Right lobe of liver (tissue), 6 donors: ENCODE measurements around the gene MICALL1. TPM values are rescaled to one million over a fixed set of nuclear protein-coding genes. Genes with fewer than 3 reads are reported as not detected.

ENCODE experiments used
- ATAC-seq, 4 donors: fragments of 200-7000 bp; cut with Tn5 transposase; one replicate each; pipeline ENCODE4 v1.9.1; 2020; ENCODE audit warnings: mild to moderate bottlenecking in 4 of 4, moderate library complexity in 4 of 4
- DNase-seq, 3 donors: peaks; one replicate each; pipeline ENCODE4 v3.0.0-alpha.2; 2020
- H3K27ac ChIP-seq, 3 donors: fragments of 200-600 bp; one replicate each; pipeline ENCODE4 v1.8.0; 2022
- H3K27me3 ChIP-seq, 2 donors: fragments of 200-600 bp; one replicate each; pipeline ENCODE4 v1.8.0; 2022
- H3K36me3 ChIP-seq, 4 donors: fragments of 200-600 bp; sonication (generic) in 1 of 4; one replicate each; pipeline versions ENCODE4 v1.5.1 to v1.8.0; 2017 to 2022; ENCODE audit warnings: control low read depth in 1 of 4
- H3K4me1 ChIP-seq, 4 donors: fragments of 200-600 bp; sonication (generic) in 1 of 4; one replicate each; pipeline versions ENCODE4 v1.5.1 to v1.8.0; 2017 to 2022; ENCODE audit warnings: control low read depth in 1 of 4
- H3K4me3 ChIP-seq, 3 donors: fragments of 200-600 bp; one replicate each; pipeline ENCODE4 v1.8.0; 2022
- H3K9me3 ChIP-seq, 4 donors: fragments of 200-600 bp; sonication (generic) in 1 of 4; one replicate each; pipeline versions ENCODE4 v1.5.1 to v1.8.0; 2017 to 2022; ENCODE audit warnings: control low read depth in 1 of 4
- POLR2A ChIP-seq: fragments of 450-650 bp; IDR thresholded peaks from one replicate; pipeline ENCODE4 v1.6.1; 2017; ENCODE audit warnings: antibody characterized with exemption, mild to moderate bottlenecking
- WGBS: methylation state at CpG from one replicate; pipeline ENCODE4 v1.1.6; 2018; ENCODE audit warnings: low coverage, low lambda C conversion rate; ENCODE audit not compliant: insufficient coverage; ENCODE audit errors: missing lambda C conversion rate; 5-methylcytosine and 5-hydroxymethylcytosine counted together
- intact Hi-C, 2 donors: fragments of 100-400 bp; cut with DNase I; formaldehyde crosslinking; loops; one replicate each; pipeline versions ENCODE4 v1.11.2 to v1.14.1; 2022
- total RNA-seq, 6 experiments: library from RNA; depleted of rRNA in 2 of 6; stranded (reverse); fragments of >200 nt in 2 of 6; fragmentation: NEBNext Ultra II Directional in 3 of 6; extraction: Animal tissue kit (Norgen Biotek cat#: 25700) in 3 of 6; gene quantifications; one replicate each; pipeline versions ENCODE4 v1.1.0 to v1.2.4, GENCODE V29; 2016 to 2023
- TF ChIP-seq, protein P1 (sequence below), 4 donors: fragments of 200-600 bp in 3 of 4; fragments of 450-650 bp in 1 of 4; IDR thresholded peaks; one replicate each; pipeline versions ENCODE4 v1.5.1 to v1.8.0; 2016 to 2022; ENCODE audit warnings: antibody characterized with exemption in 4 of 4, mild to moderate bottlenecking in 2 of 4
- donor health status: DM: no; HTN: yes; CAD: no.
- donor health status: DM: no; HTN: no; CAD: no.
- donor health status: DM: no; HTN: no; CAD: no.
- donor health status: DM: no; HTN: yes; CAD: no.
- donor health status: DM: no; HTN: yes; CAD: no.

MICALL1 gene
- total RNA-seq, 6 experiments from 2014 or later = 6.5 to 19.0 (median 10.3) TPM

GRCh38 chr22:37894939-37895670 is 11.0 kb upstream of the MICALL1 start:
- Histone ChIP-seq H3K27me3 (no peaks in the 10 kb centered on the region), H3K9me3 (no peaks in the 10 kb centered on the region), H3K4me3 (no peak overlapping the region), H3K27ac (peak overlapping the region in 1 of 3 donors; percentile 47), H3K36me3 (peaks cover 0 to 12% (median 2%) of the 10 kb centered on the region in 4 donors), H3K4me1 (peaks cover 0 to 17% (median 0%) of the 10 kb centered on the region in 4 donors)
- WGBS = 84% methylated on average over 3 of the region's 8 CpGs
- intact Hi-C loops = no loop called here
- DNase-seq (no peak), ATAC-seq (peak in 2 of 4 donors; percentile 7 to 18)
- no peak for TF ChIP-seq POLR2A
- TF ChIP-seq, protein P1, sequence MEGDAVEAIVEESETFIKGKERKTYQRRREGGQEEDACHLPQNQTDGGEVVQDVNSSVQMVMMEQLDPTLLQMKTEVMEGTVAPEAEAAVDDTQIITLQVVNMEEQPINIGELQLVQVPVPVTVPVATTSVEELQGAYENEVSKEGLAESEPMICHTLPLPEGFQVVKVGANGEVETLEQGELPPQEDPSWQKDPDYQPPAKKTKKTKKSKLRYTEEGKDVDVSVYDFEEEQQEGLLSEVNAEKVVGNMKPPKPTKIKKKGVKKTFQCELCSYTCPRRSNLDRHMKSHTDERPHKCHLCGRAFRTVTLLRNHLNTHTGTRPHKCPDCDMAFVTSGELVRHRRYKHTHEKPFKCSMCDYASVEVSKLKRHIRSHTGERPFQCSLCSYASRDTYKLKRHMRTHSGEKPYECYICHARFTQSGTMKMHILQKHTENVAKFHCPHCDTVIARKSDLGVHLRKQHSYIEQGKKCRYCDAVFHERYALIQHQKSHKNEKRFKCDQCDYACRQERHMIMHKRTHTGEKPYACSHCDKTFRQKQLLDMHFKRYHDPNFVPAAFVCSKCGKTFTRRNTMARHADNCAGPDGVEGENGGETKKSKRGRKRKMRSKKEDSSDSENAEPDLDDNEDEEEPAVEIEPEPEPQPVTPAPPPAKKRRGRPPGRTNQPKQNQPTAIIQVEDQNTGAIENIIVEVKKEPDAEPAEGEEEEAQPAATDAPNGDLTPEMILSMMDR (IDR thresholded peaks at IDR 0.05) = no peak

DNA sequence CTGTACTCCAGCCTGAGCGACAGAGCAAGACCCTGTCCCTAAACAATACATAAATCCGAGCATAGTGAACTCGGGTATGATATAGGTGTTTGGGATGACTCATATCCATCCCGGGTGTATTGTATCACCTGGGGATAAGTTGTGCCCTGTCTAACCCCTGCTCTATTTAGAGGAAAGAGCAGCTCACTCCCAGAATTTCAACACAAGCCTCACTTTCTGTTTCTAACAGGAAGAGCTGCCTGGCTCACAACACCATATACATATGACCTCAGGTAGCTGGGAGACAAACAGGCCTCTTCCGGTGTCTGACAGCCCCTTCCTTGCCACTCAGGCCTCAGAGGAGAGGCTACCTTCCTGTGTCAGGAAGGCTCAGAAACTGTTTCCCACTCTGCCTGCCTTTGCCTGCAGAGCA is 9.9 kb upstream of the MICALL1 start:
- TF ChIP-seq POLR2A = no peak
- no peak overlapping the region for H3K4me3 ChIP-seq
- ATAC-seq = peak; percentile 61 to 88 (median 80)
- peak overlapping the region in 2 of 3 donors; percentile 55 to 69 for H3K27ac ChIP-seq
- intact Hi-C loops = no loop called here
- WGBS = 63% methylated on average over 2 of the region's 5 CpGs
- H3K27me3 ChIP-seq = no peaks in the 10 kb centered on the region
- no peak for DNase-seq
- no peaks in the 10 kb centered on the region for H3K9me3 ChIP-seq
- peaks cover 0 to 17% (median 0%) of the 10 kb centered on the region in 4 donors for H3K4me1 ChIP-seq
- H3K36me3 ChIP-seq = peaks cover 0 to 5% (median 0%) of the 10 kb centered on the region in 4 donors

DNA sequence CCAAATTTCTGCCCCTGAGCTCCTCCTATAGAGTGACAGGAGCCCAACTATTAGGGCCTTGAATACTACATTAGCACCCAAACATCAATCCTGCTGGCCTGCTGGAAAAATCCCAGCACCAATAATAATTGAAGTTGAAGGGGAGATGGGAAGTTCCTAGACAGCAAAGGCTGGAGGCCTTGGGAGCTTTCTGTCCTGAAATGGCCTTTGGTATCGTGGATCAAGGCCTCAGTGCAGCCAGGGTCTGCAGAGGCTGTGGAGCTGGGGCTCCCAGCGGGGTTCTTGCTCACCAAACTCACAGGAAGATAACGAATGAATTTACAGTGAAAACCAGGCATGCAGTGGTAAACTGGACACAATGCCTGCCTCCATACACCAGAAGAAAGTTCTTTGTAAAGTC is 9.2 kb upstream of the MICALL1 start:
- ATAC-seq (no peak), DNase-seq (no peak)
- no peak for TF ChIP-seq POLR2A
- TF ChIP-seq, protein P1 (IDR thresholded peaks at IDR 0.05) = no peak
- H3K4me1 ChIP-seq = peaks cover 0 to 17% (median 0%) of the 10 kb centered on the region in 4 donors
- H3K4me3 ChIP-seq = no peak overlapping the region
- H3K36me3 ChIP-seq = no peaks in the 10 kb centered on the region
- no peaks in the 10 kb centered on the region for H3K9me3 ChIP-seq
- H3K27ac ChIP-seq = peak overlapping the region in 2 of 3 donors; percentile 55 to 69
- WGBS = 78% methylated on average over 3 of the region's 3 CpGs
- H3K27me3 ChIP-seq = no peaks in the 10 kb centered on the region
- intact Hi-C loops = no loop called here

DNA sequence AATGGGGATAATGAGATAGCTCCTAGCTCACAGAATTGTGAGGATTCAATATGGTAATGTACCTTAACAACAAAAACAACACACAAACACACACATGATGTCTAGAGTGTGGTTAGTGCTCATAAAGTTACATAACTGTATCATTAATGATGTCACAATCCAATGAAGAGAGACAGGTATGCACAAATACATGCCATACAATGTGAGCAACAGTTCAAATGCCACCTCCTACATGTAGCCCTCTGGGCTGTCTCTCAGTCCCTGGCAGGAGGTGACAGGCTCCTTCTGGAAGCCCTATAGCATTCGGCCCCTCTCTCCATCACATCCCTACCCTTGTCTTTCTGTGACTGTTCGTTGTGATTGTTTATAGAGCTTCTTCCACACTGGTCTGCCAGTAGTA is 8.3 kb upstream of the MICALL1 start:
- WGBS = no CpG with 5 or more reads among the region's 2 CpGs
- H3K27me3 ChIP-seq = no peaks in the 10 kb centered on the region
- TF ChIP-seq, protein P1 (IDR thresholded peaks at IDR 0.05) = no peak
- no peak for TF ChIP-seq POLR2A
- intact Hi-C loops = no loop called here
- no peak for ATAC-seq
- H3K27ac ChIP-seq = no peak overlapping the region
- H3K9me3 ChIP-seq = no peaks in the 10 kb centered on the region
- no peaks in the 10 kb centered on the region for H3K36me3 ChIP-seq
- no peak for DNase-seq
- H3K4me1 ChIP-seq = peaks cover 0 to 17% (median 0%) of the 10 kb centered on the region in 4 donors
- H3K4me3 ChIP-seq = no peak overlapping the region

GRCh38 chr22:37898441-37899181 is 7.5 kb upstream of the MICALL1 start:
- intact Hi-C loops = no loop called here
- H3K27ac ChIP-seq = no peak overlapping the region
- no peaks in the 10 kb centered on the region for H3K9me3 ChIP-seq
- no peaks in the 10 kb centered on the region for H3K27me3 ChIP-seq
- H3K4me1 ChIP-seq = peaks cover 0 to 13% (median 0%) of the 10 kb centered on the region in 4 donors
- H3K4me3 ChIP-seq = no peak overlapping the region
- TF ChIP-seq, protein P1 (IDR thresholded peaks at IDR 0.05) = no peak
- no peak for TF ChIP-seq POLR2A
- no peak for DNase-seq
- no peaks in the 10 kb centered on the region for H3K36me3 ChIP-seq
- ATAC-seq = peak in 2 of 4 donors; percentile 52 to 53
- 81% methylated on average over 5 of the region's 9 CpGs for WGBS
